ENCODE data around the gene CACNA1S.

Gene CACNA1S

DNA sequence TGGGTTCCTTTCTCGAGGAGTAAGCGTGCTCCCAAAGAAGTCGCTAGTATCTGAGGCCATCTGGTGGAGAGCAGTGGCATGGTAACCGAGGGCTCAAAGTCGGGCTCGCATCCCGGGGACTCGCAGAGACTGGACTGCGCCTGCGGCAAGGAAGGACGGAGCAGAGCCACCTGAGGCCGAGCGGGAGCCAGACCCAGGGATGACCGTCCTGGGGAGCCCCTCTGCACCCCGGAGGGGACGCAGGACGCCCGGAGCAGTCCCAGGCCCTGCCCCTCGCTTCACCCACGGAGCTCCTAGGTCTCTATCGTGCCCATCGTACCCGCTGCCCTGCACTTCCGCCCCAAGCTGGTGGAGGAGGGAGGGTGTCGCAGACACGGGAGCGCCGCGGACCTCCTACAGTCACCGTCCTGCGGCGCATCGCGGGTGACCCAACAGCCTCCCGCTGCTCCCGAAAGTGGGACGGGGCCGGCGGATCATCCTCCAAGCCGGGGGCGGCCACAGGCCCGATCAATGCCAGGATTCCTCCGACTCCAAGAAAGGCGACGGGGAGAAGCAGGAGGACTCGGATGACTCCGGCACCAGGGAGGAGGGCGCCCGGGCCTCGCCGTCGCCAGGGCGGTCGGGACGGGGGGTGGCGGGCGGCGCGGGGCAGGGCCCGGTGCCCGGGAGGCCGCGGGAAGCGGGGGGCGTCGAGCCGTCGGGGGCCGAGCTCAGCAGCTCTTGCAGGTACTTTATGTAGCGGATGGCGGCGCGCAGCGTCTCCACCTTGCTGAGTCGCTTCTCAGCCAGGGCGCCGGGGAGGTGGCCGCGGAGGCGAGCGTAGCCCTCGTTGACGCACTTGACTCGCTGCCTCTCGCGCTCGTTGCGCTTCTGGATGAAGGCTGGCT, 2.3 kb upstream of the CACNA1S start:
- DNase-seq: peak; percentile 77

DNA sequence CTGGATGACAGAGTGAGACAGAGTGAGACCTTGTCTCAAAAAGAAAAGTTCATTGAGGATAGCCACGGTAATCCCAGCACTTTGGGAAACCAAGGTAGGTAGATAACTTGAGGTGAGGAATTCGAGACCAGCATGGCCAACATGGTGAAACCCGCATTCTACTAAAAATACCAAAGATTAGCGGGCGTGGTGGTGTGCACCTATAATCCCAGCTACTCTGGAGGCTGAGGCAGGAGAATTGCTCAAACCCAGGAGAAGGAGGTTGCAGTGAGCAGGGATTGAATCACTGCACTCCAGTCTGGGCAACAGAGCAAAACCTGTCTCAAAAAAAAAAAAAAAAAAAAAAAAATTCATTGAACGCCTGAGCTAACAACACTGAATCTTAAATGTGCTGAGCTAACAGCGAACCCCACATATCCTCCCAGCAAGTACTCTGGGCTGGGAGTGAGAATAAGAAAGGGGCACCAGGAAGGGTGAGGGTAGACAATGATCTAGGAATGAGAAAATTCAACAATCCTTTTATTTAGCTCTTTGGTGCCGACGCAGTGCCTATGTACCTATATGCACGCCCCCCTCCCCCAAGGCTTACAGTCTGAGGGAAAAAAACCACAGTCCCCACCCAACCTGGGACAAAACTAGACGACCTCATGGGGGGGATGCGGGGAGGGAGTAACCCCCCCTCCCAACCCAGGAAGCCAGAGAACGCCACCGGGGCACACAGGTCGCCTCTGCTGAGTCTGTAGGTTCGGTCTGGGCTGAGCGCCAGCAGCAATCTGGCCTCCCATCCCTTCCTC, 1.4 kb upstream of the CACNA1S start:
- DNase-seq: no peak

DNA sequence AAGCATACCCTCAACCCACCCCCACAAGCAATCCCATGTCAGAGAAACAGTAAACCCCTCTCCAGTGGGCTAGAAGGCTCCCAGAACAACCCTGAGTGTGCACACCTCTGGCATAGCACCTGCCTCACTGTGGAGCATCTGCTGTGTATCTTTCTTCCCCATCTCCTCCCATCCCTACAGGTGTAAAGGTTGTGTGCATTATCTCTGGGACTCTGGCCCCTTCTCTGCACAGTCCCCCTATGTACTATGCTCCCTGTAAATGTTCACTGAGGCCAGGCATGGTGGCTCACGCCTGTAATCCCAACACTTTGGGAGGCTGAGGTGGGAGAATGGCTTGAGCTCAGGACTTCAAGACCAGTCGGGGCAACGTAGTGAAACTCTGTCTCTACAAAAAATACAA, 700 bp upstream of the CACNA1S start:
- DNase-seq: no peak

DNA sequence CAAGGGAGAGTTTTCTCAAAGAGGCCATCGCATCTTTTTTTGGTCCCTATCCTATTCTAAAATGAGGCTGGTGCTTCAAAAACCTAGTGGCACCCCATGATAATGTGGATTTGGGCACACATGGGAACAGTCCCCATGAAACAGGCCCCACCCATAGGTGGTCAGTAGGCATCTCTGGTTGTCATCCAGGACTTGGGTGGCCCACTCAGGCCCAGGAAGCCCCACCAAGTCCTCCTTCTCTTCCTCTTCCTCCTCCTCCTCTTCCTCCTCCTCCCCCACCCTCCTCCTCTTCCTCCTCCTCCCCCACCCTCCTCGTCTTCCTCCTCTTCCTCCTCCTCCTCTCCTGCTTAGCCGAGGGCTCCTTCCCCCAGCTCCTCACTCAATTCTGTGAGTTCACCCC, 554 bp downstream of the CACNA1S start:
- DNase-seq: no peak

DNA sequence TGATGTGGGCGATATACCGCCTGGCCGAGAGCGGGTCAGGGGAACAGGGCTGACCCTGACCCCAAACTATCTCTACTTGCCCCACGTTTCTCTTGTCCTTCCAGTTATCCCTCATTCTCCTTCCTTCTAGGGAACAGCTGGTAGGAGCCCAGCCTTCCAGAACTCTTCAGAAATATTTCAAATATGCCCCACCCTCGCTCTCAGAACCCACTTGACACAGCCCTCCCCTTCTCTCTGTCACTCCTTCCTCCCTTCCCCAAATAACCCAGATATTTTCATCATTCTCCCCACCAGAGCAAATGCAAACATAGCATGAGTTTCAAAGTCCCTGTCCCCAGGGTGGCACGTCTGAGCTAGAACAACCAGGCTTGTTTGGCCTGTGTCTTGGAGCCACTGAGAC, 1.1 kb downstream of the CACNA1S start:
- no peak for DNase-seq

DNA sequence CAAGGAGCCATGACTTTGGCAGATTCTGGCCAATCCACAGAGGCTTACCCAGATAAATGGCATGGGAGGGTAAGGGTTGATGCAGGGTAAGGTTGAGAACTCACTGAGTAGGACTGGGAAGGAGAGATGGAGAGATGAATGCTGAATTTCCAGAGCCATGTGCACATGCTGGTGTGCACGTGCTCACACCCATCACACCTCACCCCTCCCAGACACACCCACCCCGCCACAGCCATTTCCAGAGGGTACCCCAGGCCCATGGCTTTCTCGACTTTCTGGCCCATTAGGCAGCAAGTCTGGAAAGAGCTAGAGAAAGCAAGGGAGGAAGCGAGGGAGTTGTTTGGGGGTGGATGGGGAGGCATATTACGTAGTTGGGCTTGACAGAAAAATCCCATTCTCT, 1.6 kb downstream of the CACNA1S start:
- no peak for DNase-seq

DNA sequence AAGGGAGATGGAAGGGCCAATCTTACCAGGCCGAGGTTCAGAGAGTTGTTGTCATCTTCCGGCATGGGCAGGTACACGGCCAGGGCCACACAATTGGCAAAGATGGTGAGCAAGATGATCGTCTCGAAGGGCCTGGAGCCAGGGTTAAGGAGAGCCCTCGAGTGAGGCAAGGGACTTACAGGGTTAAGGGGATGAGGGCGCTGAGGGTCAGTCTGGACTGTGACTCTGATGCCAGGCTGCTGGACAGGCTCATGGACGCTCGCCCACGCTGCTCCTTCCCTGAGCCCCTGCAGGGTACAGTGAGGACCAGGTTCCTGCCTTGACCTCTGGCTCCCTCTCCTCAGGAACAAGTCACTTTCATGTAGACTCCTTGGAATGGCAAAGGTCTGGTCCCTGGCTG, 2.1 kb downstream of the CACNA1S start:
- DNase-seq: no peak

DNA sequence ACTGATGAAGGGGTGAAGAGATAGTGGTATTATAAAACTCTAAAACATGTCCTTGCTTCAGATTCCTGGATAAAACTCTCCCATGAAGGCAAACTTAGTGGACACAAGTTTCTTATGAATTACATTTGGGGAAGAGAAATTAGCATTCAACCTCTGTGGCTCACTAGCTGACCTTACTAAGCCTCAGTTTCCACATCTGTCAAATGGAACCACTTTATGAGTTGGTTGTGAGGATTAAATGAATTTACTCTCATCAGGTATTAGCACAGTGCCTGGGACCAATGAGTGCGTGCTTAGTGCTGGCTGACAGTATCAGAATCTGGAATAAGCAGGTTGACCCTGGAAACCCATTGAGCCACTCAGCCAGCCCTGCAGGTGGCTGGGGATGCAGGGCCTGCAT, 2.6 kb downstream of the CACNA1S start:
- no peak for DNase-seq

DNA sequence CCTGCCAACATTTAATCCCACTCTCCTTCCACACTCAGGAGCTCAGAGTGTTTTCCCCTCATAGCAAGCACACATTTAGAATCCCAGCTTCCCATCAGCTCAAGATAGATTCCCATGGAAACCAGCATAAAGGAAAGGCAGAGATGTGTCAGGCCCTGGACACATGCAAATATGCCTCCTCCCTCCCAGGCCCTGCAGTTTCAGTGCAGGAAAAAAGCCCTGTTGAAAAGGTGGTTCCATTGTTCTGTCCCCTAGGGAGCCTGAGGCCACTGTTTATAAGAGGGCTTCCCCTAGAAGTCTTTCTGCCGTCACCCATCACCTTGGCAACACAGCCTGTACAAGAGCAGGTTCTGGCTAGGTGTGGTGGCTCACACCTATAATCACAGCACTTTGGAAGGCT, 3.6 kb downstream of the CACNA1S start:
- no peak for DNase-seq

DNA sequence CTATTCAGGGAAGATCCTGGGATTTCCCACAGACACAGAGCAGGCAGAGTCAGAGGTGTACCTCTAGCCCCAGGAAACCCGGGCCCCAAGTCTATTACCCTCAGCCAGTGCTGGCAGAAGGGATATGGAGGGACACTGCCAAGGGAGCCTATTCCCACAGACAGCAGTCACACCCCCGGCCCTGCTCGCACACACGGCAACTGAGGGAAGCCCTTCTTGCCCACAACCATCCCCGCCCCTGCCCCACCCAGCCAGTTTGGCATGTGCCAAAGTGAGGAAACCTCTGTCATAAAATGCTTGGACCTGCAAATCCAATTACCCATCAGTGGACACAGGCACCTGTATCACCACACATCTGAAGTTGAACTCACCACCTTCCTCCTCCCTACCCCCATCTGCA, 6.5 kb downstream of the CACNA1S start:
- DNase-seq: no peak

DNA sequence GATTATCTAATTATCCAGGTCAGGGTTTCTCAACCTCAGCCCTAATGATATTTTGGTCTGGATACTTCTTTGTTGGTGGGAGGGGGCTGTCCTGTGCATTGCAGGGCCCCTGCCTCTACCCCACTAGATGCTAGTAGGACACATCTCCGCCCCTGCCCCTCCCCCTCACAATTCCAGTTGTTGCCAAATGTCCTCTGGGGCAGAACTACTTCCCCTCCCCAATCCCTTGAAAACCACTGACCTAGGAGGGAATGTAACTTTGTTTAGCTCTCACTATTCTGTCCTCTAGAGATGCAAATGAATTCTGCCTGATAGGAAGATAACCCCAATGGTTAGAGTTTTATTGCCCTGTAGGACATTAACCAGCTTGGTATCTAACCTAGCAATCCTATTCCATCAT, 8.1 kb downstream of the CACNA1S start:
- DNase-seq: no peak

DNA sequence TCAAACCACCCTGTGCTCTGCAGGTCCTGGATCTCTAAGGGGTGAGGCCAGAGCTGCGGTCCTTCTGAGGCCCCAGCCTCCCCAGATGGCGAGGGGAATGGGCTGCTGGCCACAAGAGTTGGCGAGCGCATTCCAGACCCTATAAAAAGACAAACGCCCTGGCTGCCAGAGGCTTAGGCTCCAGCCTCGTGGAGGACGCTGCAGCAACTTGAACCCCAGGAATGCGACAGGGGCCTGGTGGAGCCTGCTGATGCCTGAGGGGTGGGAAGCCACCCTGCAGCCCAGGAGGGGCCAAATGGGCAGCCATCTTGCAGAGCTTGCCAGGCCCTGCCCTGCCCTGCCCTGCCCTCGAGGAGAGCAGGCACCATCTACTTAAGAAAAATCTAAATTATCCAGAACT, 8.6 kb downstream of the CACNA1S start:
- no peak for DNase-seq

DNA sequence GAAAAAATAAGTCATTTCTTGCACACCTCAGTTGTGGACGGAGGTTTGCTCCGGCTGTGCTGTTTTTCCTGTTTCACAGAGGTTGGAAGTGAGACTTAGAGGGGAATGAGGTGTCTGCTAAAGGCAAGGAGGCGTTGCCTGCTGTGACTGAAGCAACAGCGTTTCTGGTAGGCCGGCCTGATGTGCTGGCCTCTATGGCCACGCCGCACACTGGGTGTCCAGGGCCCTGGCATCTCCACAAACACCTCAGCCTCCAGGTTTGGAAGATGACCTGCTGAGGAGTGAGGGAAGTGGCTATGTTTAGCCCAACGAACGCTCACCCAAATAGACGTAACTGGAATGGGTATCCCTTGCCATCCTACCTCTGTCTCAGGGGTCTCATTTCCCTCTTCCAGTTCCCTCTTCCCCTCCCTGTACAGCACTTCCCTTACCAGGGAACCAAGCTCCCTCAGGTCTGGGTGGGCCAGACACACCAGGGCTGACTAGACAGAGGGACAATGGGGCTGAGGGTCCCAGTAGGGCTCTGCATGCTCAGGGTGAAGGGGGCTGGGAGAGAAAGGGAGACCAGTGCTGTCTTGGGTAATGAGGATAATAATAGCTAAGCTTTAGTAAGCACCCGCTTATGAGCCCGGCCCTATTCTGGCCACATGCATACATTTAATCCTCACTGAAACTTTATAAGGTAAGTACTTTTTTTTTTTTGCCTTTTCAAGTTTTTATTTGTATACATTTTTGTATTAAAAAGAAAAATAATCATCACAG, 11.9 kb downstream of the CACNA1S start:
- no peak for DNase-seq

DNA sequence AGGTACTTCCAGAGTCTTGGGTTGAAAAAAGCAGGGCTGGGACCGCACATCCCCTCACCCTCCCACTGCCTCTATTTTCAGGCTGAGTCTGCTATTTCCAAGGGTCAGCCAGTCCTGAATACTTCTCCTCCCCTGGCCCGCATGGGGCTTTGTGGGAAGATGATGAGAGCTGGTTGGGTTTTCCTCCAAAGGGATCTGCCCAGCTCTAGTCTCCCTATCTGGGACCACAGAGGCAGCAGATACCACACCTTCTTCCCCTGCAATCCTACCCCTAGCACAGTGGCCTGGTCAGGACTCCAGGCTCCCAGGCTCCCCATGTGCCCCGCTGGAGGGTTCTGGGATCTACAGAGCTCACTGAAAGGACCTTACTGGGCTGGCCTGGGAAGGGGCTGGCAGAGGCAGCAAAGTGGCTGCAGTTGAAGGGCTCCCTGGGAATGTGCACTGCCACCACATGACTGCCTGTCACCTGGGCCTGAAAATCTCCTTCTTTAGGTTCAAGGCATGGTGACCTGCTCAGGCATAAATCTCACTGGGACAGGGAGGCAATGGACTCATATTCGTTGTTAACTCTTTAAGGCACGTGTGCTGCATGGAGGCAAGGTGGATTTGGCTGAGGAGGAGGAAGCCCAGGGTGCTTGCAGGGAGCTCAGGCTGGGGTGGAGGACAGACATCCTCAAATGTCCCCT, 13.1 kb downstream of the CACNA1S start:
- DNase-seq: no peak

DNA sequence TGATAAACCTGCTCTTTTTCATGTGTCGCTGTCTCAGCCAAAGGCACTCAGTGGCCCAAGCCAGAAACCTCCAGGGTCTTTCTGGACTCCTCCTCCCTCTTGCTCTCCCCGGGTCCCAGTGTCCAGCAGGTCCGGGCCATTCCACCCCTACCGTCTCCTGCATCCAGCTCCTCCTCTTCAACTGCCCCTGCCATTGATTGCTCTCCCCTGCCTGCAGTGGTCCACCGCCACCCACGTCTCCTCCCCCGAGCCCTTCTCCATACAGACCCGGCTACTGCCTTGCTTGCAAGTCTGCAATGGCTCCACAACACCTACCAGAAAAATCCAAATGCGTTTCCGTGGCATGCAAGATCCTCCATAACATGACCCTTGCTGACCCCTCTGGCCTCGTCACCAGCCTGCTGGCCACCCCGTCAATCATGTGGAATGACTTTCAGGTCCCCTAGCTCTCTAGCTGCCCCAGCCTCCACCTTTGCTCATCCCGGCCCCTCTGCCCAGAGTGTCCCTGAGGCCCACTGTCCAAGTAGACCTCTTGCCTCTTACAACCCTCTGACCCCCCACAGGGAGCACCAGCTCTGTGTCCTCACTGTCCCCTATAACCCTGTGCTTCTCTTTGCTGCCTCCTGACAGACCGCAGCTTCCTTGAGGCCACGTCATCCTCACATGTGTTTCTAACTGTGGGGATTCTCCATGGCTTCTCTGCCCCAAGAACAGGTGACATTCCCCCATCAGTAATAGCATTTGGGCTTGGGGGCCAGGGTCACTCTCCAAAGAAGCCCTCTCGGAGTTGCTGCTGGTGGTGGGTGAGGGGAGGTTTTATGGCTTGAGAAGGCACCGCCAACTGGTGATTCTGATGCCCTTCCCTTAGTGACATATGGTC, 15.0 kb downstream of the CACNA1S start:
- DNase-seq: no peak

DNA sequence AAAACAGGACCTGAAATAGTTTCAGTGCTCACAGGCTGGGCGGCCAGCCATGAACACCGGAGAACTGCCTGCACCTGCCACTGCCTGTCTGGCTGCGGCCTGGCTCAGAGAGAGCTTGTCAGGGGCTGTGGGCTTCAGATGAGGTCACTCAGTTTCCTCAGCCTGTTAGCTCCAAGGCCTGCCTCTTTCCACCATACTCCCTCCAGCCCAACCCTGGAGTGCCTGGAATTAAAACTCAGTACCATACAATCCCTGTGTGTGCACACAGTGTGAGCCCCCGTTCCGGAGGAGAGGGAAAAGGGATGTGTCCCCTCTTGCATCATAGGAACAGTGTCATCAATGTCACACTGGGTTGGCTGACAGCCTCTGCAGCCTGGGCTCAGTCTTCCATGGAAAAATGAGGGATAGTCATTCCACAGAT, 16.2 kb downstream of the CACNA1S start:
- DNase-seq: no peak

DNA sequence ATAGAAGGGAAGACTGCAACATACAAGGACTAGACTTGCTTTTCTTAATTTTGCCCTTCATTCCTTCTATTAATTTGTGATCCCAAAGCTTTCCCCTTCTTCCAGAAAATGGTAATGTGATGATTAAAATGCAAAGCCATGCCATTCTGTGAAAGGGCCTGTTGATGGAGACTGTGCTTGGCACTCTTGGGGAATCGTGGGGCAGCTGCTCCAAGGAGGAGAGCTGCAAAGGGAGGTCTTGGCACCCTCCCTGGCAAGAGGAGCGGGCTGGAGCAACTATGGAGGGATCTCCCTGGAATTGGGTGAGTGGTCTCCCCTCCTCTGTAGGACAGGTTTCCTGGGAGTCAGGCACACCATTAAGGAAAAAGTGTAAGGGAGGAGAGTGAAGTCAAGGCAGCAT, 16.6 kb downstream of the CACNA1S start:
- no peak for DNase-seq

DNA sequence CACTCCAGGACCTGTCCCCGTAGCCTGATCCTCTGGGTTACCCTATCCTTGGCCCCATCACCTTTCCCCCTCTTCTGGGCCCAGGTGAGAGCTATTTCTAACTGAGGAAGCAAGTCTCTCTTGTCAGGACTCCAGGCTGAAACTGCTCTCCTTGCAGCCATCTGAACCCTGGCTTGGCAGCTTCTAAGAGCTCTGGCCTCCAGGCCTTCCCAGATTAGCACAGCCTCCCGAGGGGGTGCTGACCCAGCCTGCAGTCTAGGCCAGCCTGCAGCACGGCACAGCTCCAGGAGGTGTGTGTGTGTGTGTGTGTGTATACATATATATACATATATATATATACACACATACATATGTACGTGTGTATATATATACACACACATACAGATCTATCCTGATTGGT, 17.4 kb downstream of the CACNA1S start:
- no peak for DNase-seq

DNA sequence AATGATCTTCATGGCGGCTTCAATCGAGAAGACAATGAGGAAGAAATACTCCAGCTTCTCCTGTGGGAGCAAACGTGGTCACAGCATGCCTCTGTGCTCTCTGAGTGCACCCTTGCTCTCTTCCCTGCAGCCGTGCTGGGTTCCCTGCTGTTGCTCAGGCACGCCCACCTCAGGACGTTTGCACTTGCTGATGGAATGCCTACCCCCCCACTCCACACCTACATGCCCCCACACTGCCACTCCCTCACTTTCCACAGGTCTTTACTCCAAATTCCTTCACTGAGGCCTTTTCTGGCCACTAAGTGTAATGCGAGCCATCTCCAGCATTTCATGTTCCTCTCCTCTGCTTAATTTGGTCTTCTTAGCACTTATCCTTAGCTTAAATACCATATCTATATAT, 18.3 kb downstream of the CACNA1S start:
- DNase-seq: no peak

DNA sequence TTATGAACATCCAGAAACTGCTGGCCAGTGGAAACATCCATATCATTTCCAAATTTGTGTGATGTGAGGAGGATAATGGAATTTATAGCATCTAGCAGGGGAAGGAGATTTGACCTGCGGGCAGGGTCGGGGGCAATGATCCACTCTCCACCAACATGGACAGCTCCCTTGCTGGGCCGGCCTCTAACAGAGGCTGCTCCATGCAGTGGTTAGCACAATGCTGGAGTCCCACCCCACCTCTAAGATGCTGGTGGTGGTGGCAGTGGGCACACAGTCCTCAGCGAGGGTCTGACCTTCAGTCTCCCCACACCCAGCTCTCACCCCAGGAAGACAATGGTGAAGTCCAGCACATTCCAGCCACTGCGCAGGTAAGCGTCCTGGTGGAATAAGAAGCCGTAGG, 18.7 kb downstream of the CACNA1S start:
- DNase-seq: no peak

DNA sequence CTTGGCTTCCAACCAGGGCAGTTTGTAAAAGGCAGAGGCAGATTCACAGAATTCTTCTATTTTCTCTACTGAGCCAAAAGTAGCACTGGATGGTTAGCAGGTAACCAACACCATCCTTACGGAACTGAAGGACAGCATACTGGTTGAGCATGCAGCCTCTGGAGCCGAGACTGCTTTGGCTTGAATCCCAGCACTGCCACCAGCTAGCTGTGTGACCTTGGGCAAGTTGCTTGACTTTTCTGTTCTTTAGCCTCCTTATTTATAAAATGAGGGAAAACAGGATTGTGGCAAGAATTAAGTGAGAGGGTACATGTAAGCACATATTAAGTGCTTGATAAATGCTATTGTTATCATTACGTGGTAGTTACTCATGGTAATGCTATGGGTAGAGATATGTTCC, 19.5 kb downstream of the CACNA1S start:
- DNase-seq: no peak

DNA sequence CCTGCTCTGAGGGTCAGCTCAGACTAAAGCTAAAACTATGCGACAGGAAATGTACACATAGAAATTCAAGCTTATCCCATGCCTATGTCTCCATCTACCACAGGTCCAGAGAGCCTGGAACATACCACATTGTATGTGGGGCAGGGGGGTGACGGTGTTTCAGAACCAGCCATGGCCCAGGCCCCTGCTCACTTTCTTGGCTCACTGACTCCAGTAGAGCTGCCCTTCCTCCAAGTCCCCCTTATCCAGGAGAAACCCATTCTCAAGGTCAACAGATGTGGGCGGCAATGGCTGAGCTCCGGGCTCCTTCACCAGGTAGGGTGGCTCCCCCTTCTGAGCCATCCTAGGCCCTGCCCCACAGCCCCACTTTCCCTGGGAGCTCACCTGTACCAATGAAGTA, 21.0 kb downstream of the CACNA1S start:
- no peak for DNase-seq

Measured in hematopoietic multipotent progenitor cell treated with erythropoietin and hydrocortisone succinate and interleukin-3 and kit ligand, for 8 days (in vitro differentiated cells).